Chondrocyte (in vitro differentiated cells): Measurements from ENCODE around the gene TMEM151A. TPM values are rescaled to one million over a fixed set of nuclear protein-coding genes. Genes with fewer than 3 reads are reported as not detected.
"Not testable (repeated sequence)": the region's sequence is repeated elsewhere in the genome, so short reads cannot be mapped to it uniquely, and the experiment has no call there.

Experiments
- DNase-seq: peaks from one replicate; pipeline ENCODE4 v3.0.0; 2021; ENCODE audit warnings: mixed read lengths, low spot score
- H3K27ac Mint-ChIP-seq: one replicate; pipeline ENCODE4 v1.8.0; 2021; ENCODE audit warnings: mild to moderate bottlenecking, moderate library complexity, mixed read lengths; ENCODE audit not compliant: unreplicated experiment
- H3K27me3 Mint-ChIP-seq: 2 replicates; pipeline ENCODE4 v1.8.0; 2021; ENCODE audit warnings: low read depth, mixed read lengths
- H3K36me3 Mint-ChIP-seq: 2 replicates; pipeline ENCODE4 v1.8.0; 2021; ENCODE audit warnings: low read depth, mixed read lengths
- H3K4me1 Mint-ChIP-seq: 2 replicates; pipeline ENCODE4 v1.8.0; 2021; ENCODE audit warnings: low read depth, mild to moderate bottlenecking, mixed read lengths
- H3K4me3 Mint-ChIP-seq: one replicate; pipeline ENCODE4 v1.8.0; 2021; ENCODE audit warnings: mild to moderate bottlenecking, moderate library complexity, mixed read lengths; ENCODE audit not compliant: unreplicated experiment
- H3K9me3 Mint-ChIP-seq: 2 replicates; pipeline ENCODE4 v1.8.0; 2021; ENCODE audit warnings: low read depth, mixed read lengths
- total RNA-seq: library from RNA; stranded (reverse); gene quantifications from 3 replicates; pipeline ENCODE4 v1.2.1, GENCODE V29; 2021
- TF ChIP-seq, protein P1 (sequence below): fragments of 200-600 bp; sonication (generic); IDR thresholded peaks from 2 replicates; pipeline ENCODE4 v1.5.0; 2021; ENCODE audit warnings: antibody characterized with exemption, mild to moderate bottlenecking, moderate library complexity

Gene TMEM151A
- total RNA-seq, 1 donor from 2014 or later: 4.7 TPM

DNA sequence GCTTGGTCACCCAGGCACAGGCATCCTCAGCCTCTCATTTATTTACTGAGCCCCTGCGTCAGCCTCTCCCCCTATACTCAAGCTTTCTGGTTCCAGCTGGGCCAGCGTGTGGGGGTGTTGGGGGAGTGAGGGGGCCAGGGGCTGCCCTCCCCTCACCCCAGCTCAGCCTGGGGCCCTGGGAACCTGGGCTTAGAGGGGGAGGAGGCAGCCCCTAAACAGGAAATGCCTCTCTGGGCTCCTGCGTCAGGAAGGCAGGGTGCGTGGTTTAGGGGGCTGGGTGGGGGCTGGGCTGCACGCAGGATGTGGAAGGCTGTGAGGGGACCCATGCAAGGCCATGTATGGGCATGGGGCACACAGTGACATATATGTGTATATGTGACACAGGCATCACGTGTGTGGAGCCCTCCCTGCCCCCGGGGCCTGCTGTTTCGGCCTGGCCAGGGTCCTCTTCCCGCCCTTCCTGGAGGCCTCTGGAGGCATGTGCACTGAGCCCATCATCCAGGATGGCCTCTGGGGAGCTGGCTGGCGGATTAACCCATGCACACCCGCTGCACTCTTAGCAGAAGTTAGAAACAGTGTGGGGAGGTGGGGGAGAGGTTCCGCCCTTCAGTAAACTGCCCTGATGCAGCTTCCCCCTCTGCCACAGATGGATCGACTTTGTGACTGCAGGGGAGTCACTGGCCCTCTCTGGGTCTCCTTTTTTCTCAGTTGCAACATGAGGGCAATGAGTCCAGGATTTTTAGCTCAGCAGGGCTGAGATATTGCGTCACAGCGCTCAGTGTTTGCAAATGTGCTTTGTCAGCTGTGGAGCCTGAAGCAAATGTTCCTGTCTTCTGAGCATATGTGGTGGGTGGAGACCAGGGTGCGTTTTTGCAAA, 26.3 kb downstream of the TMEM151A start:
- no peak for DNase-seq
- peaks cover 3% of the 10 kb centered on the region for H3K9me3 Mint-ChIP-seq
- H3K36me3 Mint-ChIP-seq: peaks cover 3% of the 10 kb centered on the region
- TF ChIP-seq, protein P1, sequence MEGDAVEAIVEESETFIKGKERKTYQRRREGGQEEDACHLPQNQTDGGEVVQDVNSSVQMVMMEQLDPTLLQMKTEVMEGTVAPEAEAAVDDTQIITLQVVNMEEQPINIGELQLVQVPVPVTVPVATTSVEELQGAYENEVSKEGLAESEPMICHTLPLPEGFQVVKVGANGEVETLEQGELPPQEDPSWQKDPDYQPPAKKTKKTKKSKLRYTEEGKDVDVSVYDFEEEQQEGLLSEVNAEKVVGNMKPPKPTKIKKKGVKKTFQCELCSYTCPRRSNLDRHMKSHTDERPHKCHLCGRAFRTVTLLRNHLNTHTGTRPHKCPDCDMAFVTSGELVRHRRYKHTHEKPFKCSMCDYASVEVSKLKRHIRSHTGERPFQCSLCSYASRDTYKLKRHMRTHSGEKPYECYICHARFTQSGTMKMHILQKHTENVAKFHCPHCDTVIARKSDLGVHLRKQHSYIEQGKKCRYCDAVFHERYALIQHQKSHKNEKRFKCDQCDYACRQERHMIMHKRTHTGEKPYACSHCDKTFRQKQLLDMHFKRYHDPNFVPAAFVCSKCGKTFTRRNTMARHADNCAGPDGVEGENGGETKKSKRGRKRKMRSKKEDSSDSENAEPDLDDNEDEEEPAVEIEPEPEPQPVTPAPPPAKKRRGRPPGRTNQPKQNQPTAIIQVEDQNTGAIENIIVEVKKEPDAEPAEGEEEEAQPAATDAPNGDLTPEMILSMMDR: no peak
- H3K4me3 Mint-ChIP-seq: peak overlapping the region; percentile 62
- peaks cover 57% of the 10 kb centered on the region for H3K4me1 Mint-ChIP-seq
- H3K27ac Mint-ChIP-seq: peak overlapping the region; percentile 98
- H3K27me3 Mint-ChIP-seq: no peaks in the 10 kb centered on the region

DNA sequence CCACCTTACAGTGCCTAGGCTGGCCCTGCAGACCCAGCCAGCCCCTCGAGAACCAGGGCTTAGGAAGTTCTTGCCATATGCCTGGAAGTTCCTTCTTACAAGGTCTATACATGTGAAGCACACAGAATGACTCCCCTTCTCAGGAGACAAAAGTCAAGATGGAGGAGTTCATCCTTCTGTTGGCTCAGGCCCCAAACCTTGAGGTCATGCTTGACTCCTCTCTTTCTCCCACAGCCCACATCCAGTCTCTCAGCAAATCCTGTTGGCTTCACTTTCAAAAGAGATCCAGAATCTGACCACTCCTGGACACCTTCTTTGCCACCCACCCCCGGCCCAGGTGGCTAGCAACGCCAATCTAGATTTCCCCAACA, 26.9 kb downstream of the TMEM151A start:
- Mint-ChIP-seq H3K27ac (peak overlapping the region; percentile 98), H3K9me3 (peaks cover 3% of the 10 kb centered on the region), H3K4me3 (no peak overlapping the region), H3K4me1 (peaks cover 53% of the 10 kb centered on the region), H3K36me3 (peaks cover 3% of the 10 kb centered on the region), H3K27me3 (no peaks in the 10 kb centered on the region)
- DNase-seq: no peak
- TF ChIP-seq, protein P1: no peak

DNA sequence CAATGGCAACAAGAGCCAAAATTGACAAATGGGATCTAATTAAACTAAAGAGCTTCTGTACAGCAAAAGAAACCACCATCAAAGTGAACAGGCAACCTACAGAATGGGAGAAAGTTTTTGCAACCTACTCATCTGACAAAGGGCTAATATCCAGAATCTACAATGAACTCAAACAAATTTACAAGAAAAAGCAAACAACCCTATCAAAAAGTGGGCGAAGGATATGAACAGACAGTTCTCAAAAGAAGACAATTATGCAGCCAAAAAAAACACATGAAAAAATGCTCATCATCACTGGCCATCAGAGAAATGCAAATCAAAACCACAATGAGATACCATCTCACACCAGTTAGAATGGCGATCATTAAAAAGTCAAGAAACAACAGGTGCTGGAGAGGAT, 28.6 kb downstream of the TMEM151A start:
- H3K4me3 Mint-ChIP-seq, H3K36me3 Mint-ChIP-seq, H3K27ac Mint-ChIP-seq, H3K9me3 Mint-ChIP-seq, H3K27me3 Mint-ChIP-seq, DNase-seq: not testable (repeated sequence)
- peaks cover 52% of the 10 kb centered on the region for H3K4me1 Mint-ChIP-seq

DNA sequence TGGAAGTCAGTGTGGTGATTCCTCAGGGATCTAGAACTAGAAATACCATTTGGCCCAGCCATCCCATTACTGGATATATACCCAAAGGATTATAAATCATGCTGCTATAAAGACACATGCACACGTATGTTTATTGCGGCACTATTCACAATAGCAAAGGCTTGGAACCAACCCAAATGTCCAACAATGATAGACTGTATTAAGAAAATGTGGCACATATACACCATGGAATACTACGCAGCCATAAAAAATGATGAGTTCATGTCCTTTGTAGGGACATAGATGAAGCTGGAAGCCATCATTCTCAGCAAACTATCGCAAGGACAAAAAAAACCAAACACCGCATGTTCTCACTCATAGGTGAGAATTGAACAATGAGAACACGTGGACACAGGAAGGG, 29.1 kb downstream of the TMEM151A start:
- H3K4me3 Mint-ChIP-seq, DNase-seq, H3K9me3 Mint-ChIP-seq, H3K27me3 Mint-ChIP-seq, H3K36me3 Mint-ChIP-seq, H3K27ac Mint-ChIP-seq: not testable (repeated sequence)
- peaks cover 52% of the 10 kb centered on the region for H3K4me1 Mint-ChIP-seq

DNA sequence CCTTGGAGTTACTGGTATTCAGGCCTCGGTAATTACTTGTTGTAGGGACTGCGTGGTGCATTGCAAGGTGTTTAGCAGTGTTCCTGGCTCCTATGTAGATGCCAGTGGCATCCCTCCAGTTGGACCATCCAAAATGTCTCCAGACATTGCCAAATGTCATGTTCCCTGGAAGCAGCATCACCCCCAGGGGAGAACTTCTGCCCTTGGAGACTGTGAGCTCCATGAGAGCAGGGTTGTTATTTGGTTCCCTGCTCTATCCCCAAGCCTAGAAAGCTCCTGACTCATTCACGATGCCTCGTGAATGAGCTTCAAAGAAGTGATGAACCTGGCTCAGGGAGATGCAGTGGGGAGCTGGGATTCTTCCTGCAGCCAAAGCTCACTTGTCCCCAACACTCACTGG, 29.9 kb downstream of the TMEM151A start:
- H3K9me3 Mint-ChIP-seq: peaks cover 3% of the 10 kb centered on the region
- H3K4me1 Mint-ChIP-seq: peaks cover 53% of the 10 kb centered on the region
- no peak overlapping the region for H3K27ac Mint-ChIP-seq
- H3K36me3 Mint-ChIP-seq: peaks cover 3% of the 10 kb centered on the region
- H3K27me3 Mint-ChIP-seq: no peaks in the 10 kb centered on the region
- no peak overlapping the region for H3K4me3 Mint-ChIP-seq
- DNase-seq: no peak
- TF ChIP-seq, protein P1: no peak

DNA sequence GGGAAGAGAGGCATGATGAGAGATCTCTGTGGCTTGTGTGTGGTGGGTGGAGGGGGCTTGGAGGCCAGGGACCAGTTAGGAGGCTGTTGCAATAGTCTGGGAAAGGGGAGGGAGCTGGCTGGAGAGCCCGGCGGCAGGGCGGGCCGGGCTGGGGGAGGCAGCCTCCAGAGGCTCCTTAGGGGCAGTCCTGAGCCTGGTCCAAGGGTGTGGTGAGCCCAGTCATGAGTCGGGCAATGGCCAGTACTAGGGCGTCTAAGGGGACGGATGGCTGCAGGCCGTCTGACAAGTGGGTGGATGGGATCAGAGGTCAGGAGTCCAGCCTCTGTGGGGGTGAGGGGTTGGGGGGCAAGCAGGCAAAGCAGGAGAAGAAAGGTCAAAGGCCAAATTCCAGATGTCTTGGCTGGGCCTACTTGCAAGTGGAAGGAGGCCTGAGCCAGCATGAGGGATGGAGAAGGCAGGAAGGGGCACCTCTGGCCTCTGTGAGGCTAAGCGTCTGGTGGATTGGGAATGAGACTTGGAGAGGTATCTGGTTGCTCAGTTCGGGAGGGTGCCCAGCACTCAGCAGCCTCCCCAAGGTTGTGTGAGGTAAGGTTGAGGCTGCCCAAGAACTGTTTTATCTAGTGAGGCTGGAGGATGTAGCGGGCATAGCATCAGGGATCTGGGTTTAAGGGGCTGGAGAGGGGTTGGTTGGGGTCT, 31.2 kb downstream of the TMEM151A start:
- Mint-ChIP-seq H3K27me3 (no peaks in the 10 kb centered on the region), H3K9me3 (peaks cover 3% of the 10 kb centered on the region), H3K36me3 (peaks cover 3% of the 10 kb centered on the region), H3K4me1 (peaks cover 56% of the 10 kb centered on the region), H3K27ac (no peak overlapping the region), H3K4me3 (no peak overlapping the region)
- DNase-seq: no peak
- TF ChIP-seq, protein P1: no peak
